ENCODE measurements around the gene CYBA.

The CYBA gene

GRCh38 chr16:88627531-88628411 is 23.1 kb downstream of the CYBA start:
- no peak for DNase-seq

- DNase-seq: no peak
Observed at GRCh38 chr16:88626646-88627045, 24.2 kb downstream of the CYBA start.

GRCh38 chr16:88624977-88625576 is 25.8 kb downstream of the CYBA start:
- no peak for DNase-seq

DNA sequence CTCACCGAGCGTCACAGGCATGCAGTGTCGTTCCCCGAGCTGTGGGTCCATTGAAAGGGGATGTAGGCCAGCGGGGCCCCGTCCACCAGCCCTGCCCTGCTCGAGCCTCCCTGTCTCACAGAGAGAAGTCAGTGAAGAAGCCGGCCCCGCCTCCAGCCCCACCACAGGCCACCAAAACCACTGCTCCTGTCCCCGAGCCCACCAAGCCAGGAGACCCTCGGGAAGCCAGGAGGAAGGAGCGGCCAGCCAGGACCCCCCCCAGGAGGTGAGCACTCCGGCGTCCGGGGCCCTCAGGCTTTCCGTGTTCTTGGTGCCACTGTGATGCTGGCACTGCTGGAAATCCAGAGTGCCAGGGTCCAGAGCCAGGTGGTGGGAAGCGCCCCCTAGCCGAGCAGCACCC is 26.4 kb downstream of the CYBA start:
- DNase-seq: no peak

GRCh38 chr16:88623858-88624257 is 27.0 kb downstream of the CYBA start:
- DNase-seq: no peak

DNA sequence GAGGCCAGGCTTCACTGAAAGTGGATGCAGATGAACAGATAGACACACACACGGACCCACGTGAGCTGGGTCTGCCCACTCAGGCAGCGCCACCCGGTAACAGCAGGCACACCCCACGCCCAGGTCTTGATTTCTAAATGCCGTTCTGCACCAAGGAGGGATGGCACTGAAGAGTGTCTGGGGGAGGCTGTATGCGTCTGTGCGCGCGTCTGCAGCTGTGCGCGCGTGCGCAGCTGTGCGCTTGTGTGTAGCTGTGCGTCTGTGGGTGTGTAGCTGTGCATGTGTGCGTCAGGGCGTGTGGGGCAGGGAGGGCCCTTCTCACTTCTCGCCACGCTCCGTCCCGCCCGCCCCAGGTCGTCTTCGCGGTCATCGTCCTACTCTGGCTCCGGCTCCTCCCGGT is 28.0 kb downstream of the CYBA start:
- DNase-seq: no peak

GRCh38 chr16:88622125-88622524 is 28.7 kb downstream of the CYBA start:
- DNase-seq: no peak

DNA sequence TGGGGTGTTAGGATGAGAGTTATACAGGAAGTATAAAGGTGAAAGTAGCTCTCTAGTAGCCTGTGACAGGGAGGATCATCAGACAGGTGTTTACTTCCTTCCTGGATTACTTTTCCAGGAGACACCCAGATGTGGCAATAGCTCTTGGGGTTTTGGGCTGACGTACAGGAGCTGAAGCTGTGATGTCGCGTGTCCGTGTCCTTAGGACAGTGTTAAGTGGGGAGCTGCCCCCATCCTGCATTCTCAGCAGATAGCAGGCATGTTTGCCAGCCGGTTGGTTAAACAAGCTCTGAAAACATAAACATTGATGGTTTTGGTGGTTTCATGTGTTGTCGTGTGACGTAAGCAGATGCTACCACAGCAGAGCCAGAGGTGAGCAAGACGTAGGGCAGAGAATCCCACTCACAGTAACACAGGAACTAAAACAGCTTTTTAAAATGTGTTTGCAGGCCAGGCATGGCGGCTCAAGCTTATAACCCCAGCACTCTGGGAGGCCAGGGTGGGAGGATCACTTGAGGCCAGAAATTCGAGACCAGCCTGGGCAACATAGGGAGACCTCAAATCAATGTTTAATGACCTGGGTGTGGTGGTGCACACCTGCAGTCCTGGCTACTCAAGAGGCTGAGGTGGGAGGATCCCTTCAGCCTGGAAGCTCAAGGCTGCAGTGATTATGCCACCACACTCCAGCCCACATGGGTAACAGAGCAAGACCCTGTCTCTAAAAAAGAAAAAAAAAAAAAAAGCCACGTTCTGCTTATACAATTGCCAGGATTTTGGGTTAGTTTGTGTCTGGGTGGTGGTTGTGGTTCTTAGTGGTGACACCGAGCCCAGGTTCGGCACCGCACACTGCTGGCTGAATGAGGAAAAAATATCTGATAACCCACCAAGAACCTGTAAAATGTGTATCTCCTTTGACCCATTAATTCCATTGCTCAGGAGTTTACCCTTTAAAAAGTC is 30.7 kb downstream of the CYBA start:
- no peak for DNase-seq

GRCh38 chr16:88618956-88619667 is 31.7 kb downstream of the CYBA start:
- no peak for DNase-seq

DNA sequence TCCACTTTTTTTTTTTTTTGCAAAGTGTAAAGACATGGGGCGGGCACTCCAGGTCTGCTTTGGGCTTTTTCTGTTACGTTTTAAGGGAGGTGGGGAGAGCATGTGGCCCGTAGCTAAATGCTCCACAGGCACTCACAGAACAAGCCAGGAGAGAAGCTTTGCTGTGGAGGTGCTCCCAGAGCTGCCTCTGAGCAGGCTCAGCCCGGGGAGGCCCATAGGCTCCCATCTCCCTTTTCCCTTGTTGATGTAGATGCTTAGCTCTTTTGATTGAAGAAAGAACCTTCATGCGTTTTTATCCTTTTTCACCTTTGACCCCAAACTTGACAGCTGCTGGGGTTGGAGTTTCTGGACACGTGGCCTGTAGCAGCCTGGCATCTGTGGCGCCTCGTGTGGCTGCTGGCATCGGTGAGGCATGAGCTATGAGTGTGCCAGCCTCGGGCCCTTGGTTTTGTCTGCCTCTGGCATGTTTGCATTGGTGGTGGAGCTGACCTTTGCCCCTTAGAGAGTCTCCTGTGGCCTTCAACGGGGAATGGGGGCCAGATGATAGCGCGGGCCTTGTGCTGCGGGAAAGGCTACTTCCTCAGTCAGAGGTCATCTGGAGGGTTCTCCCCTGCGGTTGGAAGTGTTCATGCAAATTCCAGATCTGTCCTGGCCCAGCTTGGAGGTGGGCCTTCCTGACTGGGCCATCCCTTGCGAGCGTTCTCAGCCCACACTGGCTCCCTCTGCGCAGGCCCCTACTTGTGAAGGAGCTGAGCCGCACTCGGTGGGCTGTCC is 32.5 kb downstream of the CYBA start:
- no peak for DNase-seq

DNA sequence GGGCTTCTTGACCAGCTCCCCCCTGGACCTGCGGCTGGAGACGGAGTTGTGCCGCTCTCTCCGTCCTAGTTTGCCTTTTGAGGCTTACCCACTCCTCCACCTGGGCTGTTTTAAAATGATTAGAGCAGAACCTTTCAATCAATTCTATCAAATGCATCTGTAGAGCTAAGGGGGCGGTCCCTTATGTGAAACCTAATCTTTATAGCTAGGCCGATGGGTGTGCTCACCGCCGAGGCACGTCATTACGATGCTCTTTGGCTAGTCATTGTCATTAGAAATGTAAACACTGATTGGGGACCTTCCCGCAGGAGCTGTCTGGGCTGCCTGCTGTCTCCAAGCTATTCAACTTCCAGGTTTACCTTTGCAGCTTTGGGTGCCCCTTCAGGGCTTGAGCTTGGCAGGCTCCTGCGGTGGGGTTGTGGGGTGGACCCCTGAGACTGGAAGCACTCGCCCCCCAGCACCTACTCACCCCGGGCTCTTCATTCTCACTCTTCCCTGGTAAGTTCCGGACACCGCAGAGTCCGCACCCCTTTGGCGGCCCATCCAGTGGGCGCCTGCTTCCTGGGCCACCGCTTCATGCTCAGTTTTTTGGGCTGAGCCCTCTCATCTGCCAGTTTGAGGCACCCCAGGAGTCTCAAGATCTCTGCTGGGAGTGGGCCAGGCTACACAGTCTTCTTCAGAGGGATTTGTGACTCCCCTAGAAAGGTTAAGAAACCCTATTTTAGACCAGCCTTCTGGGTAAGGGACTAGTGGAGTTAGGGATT is 33.4 kb downstream of the CYBA start:
- no peak for DNase-seq

- no peak for DNase-seq
Observed at GRCh38 chr16:88616736-88617135, 34.1 kb downstream of the CYBA start.

DNA sequence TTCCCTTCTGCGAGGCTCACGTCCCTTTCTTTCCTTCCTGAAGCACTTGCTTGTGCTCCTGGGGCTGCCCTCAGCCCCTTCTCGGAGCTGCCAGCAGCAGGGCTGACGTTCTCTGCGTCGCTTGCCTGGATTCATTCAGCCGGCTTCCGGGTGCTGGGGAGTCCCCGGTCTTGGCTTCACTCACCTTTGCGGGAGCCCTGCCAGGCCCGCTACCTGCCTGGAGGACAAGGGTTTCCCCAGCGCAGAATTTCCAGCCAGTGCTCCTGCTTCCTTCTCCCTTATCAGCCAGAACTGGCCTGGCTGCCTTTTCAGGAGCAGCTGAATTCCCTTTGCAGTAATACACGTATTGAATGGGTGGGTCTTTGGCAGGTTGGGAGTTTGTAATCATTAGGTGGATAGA is 34.5 kb downstream of the CYBA start:
- DNase-seq: no peak

DNA sequence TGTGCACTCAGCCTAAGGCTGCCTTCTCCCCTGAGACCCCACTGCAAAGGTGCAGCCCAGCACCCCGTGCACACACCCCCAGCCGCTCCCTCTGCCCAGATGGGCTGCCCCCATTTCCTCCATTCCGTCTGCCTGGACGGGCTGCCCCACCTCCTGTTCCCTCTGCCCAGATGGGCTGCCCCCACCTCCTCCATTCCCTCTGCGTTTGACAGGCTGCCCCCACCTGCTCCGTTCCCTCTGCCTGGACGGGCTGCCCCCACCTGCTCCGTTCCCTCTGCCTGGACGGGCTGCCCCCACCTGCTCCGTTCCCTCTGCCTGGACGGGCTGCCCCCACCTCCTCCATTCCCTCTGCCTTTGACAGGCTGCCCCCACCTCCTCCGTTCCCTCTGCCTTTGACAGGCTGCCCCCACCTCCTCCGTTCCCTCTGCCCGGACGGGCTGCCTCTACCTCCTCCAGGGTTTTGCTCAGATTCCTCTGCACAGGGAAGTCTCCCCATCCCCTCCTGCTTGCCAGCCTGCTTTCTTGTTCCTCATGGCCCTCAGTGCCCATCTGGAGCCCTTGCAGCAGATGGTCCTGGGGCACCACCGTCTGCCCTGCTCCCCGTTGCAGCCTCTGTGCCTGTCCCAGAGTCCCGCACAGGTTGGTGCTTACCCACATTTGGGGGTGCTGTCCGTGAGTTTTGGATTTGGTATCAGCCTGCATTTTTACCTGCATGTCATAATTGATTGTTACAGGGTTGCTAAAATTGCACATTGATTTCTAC is 35.9 kb downstream of the CYBA start:
- no peak for DNase-seq

DNA sequence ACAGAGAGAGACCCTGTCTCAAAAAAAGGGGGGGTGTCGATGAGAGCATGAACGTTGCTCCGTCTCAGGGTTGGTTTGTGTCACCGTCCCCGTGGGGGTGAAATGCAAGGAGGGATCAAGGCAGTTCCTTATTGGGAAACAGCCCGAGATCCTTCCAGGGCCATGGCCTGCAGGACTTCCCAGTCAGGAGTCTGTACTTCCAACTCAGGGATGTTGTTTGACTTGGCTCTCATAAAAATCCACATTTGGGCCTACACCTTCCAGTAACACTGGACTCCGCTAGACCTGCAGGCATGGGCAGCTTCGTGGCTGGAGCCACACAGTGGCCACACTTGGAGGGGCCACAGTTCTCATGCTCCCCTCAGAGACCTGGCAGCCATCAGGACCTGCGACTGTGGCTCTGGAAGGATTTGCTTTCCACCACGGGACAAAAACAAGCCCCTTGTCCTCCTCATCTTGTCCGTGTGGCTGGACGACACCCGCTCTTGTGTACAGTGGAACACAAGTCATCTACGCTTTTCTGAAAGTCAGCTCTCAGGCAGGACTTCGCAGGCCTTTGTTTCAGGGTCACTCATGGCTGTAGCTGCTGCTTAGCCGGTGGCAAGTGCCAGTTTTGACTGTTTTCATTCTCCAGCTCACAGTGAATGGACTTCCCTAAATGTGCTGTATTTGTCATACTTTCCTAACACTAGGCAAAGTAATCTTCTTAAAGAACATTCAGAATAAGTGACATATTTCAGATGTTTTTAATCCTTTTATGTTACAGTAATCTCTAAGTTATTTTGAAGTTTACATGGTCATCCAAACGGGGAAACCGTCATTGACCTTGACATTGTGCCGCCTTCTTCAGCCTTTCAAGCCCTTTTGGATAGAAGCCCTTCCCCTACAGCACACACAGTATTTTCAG is 36.7 kb downstream of the CYBA start:
- no peak for DNase-seq

DNA sequence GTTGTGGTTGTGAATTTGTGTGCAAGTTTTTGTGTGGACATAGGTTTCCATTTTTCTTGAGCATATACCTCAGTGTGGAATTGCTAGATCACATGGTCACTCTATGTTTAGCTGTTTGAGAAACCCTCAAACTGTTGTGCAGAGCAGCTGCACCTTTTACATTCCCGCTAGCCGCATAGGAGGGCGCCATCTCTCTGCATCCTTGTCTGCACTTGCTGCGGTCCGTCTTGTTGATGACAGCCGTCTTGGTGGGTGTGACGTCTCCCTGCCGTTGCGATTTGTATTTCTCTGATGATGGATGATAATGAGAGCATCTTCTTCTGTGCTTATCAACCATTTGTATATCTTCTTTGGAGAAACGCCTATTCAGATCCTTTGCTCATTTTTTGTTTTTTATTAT is 37.6 kb downstream of the CYBA start:
- DNase-seq: no peak

DNA sequence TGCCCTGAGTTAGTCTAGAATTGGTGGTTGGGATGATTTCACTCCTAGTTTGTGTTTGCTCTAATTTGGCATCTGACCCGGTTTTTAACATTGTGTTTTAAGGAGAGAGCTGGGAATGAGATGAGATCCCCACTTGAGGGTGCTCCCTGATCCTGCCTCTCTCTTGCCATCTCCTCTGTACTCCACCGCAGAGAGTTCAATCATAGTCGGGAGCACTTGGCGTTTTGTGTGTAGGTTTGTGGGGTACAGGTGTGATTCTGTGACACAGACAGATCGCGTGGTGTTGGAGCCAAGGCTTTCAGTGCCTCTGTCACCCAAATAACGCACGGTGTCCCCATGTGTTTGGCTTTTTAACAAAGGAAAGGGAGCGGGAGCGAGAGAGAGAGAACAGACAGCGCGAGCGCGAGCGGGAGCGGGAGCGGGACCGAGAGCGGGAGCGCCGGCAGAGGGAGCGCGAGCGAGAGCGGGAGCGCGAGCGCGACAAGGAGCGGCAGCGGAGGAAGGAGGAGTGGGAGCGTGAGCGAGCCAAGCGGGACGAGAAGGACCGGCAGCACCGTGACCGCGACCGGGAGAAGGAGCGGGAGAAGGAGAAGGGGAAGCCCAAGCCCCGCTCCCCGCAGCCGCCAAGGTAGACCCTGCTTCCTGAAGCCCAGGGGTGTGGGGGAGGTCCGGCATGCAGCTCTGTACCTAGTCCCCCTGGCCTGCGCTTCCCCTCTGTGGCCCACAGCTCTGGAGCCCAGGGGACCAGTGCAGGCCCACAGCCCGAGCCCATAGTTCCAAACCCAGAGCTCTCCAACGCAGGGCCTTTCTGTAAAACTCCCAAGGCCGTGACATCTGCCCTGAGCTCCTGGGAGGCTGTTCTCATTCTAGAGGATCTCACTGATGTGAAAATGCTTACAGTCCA is 39.7 kb downstream of the CYBA start:
- DNase-seq: no peak

- DNase-seq: no peak
Observed at GRCh38 chr16:88610080-88610479, 40.8 kb downstream of the CYBA start.

All from midbrain (tissue), 1 donor.